Gastrocnemius medialis (tissue), 4 donors: Measurements from ENCODE around the gene MBD3. TPM values are rescaled to one million over a fixed set of nuclear protein-coding genes. Genes with fewer than 3 reads are reported as not detected.

Source experiments
- ATAC-seq, 2 donors: fragments of 150-250 bp; one replicate each; pipeline ENCODE4 v1.9.1; 2016
- DNase-seq, 2 donors: peaks; one replicate each; pipeline ENCODE4 v3.0.0-alpha.2; 2019
- H3K27ac ChIP-seq, 4 donors: fragments of 200-600 bp; sonication (generic); 1 replicate in 1 of 4; 2 replicates in 3 of 4; pipeline ENCODE4 v1.5.1; 2016 to 2018; ENCODE audit warnings: mild to moderate bottlenecking in 2 of 4, moderate library complexity in 1 of 4
- H3K27me3 ChIP-seq, 3 donors: fragments of 200-600 bp; sonication (generic) in 2 of 3; 1 replicate in 1 of 3; 2 replicates in 2 of 3; pipeline versions ENCODE4 v1.5.1 to v1.6.0; 2016 to 2019; ENCODE audit warnings: mild to moderate bottlenecking in 1 of 3, moderate library complexity in 1 of 3
- H3K36me3 ChIP-seq, 2 donors: fragments of 200-600 bp; sonication (generic) in 1 of 2; one replicate each; pipeline ENCODE4 v1.5.1; 2017 to 2018
- H3K4me1 ChIP-seq, 2 donors: fragments of 200-600 bp; sonication (generic) in 1 of 2; one replicate each; pipeline ENCODE4 v1.5.1; 2016 to 2017; ENCODE audit warnings: mild to moderate bottlenecking in 2 of 2
- H3K4me3 ChIP-seq, 4 donors: fragments of 200-600 bp; sonication (generic) in 3 of 4; 1 replicate in 1 of 4; 2 replicates in 3 of 4; pipeline ENCODE4 v1.5.1; 2016 to 2019; ENCODE audit warnings: mild to moderate bottlenecking in 2 of 4
- H3K9me3 ChIP-seq, 3 donors: fragments of 200-600 bp; sonication (generic) in 2 of 3; 1 replicate in 1 of 3; 2 replicates in 2 of 3; pipeline ENCODE4 v1.5.1; 2016 to 2019
- CTCF ChIP-seq, 5 experiments: fragments of 450-650 bp in 3 of 5; fragments of 200-600 bp in 2 of 5; sonication (generic) in 2 of 5; IDR thresholded peaks in 4 of 5; conservative IDR thresholded peaks in 1 of 5; 1 replicate in 4 of 5; 2 replicates in 1 of 5; pipeline ENCODE4 v1.5.1; 2016 to 2019; ENCODE audit warnings: antibody characterized with exemption in 5 of 5, mild to moderate bottlenecking in 3 of 5, moderate library complexity in 3 of 5
- POLR2A ChIP-seq, 2 donors: fragments of 450-650 bp; IDR thresholded peaks; one replicate each; pipeline ENCODE4 v1.6.1; 2017; ENCODE audit warnings: antibody characterized with exemption in 2 of 2, mild to moderate bottlenecking in 2 of 2, moderate library complexity in 2 of 2
- in situ Hi-C, 4 donors: fragments of 200-750 bp; cut with MboI; loops; one replicate each; pipeline versions ENCODE4 v1.15.0 to v1.8.0; 2017; ENCODE audit warnings: low sequenced_read_pairs in 4 of 4
- intact Hi-C: fragments of 100-400 bp; cut with DNase I; formaldehyde crosslinking; loops from one replicate; pipeline ENCODE4 v1.15.1; 2023; ENCODE audit warnings: low total_unique reads
- total RNA-seq, 4 donors: library from RNA; depleted of rRNA; stranded (reverse); fragments of >200 nt; gene quantifications; one replicate each; pipeline versions ENCODE4 v1.1.0 to v1.2.3, GENCODE V29; 2016

Gene MBD3
- total RNA-seq, 4 donors from 2014 or later, result 66.9 to 147 (median 118) TPM

GRCh38 chr19:1569997-1570396 is 22.7 kb downstream of the MBD3 start:
- no peaks in the 10 kb centered on the region for H3K9me3 ChIP-seq
- H3K4me1 ChIP-seq, result peaks cover 4 to 7% of the 10 kb centered on the region in 2 donors
- in situ Hi-C loops, result no loop called here
- ATAC-seq (no peak), DNase-seq (no peak)
- intact Hi-C loops, result loop anchor here (5.0 kb wide), 1 partner anchor 37 kb away; the partner anchor contains the start of gene UQCR11
- no peaks in the 10 kb centered on the region for H3K36me3 ChIP-seq
- no peak for TF ChIP-seq POLR2A (IDR thresholded peaks at IDR 0.05)
- no peak for TF ChIP-seq CTCF (IDR thresholded peaks at IDR 0.05 in 4 of 5, conservative IDR thresholded peaks at IDR 0.05 in 1 of 5)
- H3K4me3 ChIP-seq, result no peak overlapping the region
- peaks cover 6 to 11% (median 8%) of the 10 kb centered on the region in 3 donors for H3K27me3 ChIP-seq
- H3K27ac ChIP-seq, result no peak overlapping the region

GRCh38 chr19:1568320-1569019 is 24.2 kb downstream of the MBD3 start, which contains the start of gene MEX3D:
MEX3D (minus strand) TSS chr19:1568325; CDS start chr19:1568058, 267 bp downstream.
- peak; percentile 79 to 90 for ATAC-seq
- in situ Hi-C loops (no loop called here), intact Hi-C loops (loop anchor here (1.0 to 5.0 kb wide), 2 partner anchors 39 to 85 kb away; partner anchors contain the start of gene UQCR11)
- peak within 1 kb of the TSS; percentile 37 to 53 (median 51) for H3K4me3 ChIP-seq
- peaks cover 6 to 11% (median 8%) of the 10 kb centered on the region in 3 donors for H3K27me3 ChIP-seq
- H3K9me3 ChIP-seq, result no peaks in the 10 kb centered on the region
- TF ChIP-seq CTCF (IDR thresholded peaks at IDR 0.05 in 4 of 5, conservative IDR thresholded peaks at IDR 0.05 in 1 of 5) (no peak), POLR2A (IDR thresholded peaks at IDR 0.05) (no peak)
- peak within 1 kb of the TSS in 3 of 4 donors; percentile 13 to 62 (median 52) for H3K27ac ChIP-seq
- peak; percentile 37 to 62 for DNase-seq
- peaks cover 4 to 7% of the 10 kb centered on the region in 2 donors for H3K4me1 ChIP-seq
- H3K36me3 ChIP-seq, result no peaks in the 10 kb centered on the region

GRCh38 chr19:1567848-1568227 is 24.8 kb downstream of the MBD3 start:
- Histone ChIP-seq H3K4me3 (no peak overlapping the region), H3K4me1 (peaks cover 4 to 7% of the 10 kb centered on the region in 2 donors), H3K36me3 (no peaks in the 10 kb centered on the region), H3K27ac (no peak overlapping the region), H3K27me3 (peaks cover 6 to 11% (median 8%) of the 10 kb centered on the region in 3 donors), H3K9me3 (no peaks in the 10 kb centered on the region)
- intact Hi-C loops, result loop anchor here (1.0 to 5.0 kb wide), 2 partner anchors 39 to 85 kb away; partner anchors contain the start of gene UQCR11
- ATAC-seq (no peak), DNase-seq (no peak)
- no peak for TF ChIP-seq CTCF (IDR thresholded peaks at IDR 0.05 in 4 of 5, conservative IDR thresholded peaks at IDR 0.05 in 1 of 5)
- no peak for TF ChIP-seq POLR2A (IDR thresholded peaks at IDR 0.05)
- in situ Hi-C loops, result no loop called here

GRCh38 chr19:1567116-1567847 is 25.4 kb downstream of the MBD3 start:
- in situ Hi-C loops, result no loop called here
- Histone ChIP-seq H3K9me3 (no peaks in the 10 kb centered on the region), H3K4me1 (peaks cover 4 to 7% of the 10 kb centered on the region in 2 donors), H3K4me3 (peak overlapping the region; percentile 45 to 53 (median 51)), H3K27me3 (peaks cover 6 to 11% (median 8%) of the 10 kb centered on the region in 3 donors), H3K36me3 (no peaks in the 10 kb centered on the region), H3K27ac (peak overlapping the region; percentile 10 to 62 (median 32))
- ATAC-seq (peak in 1 of 2 donors; percentile 8), DNase-seq (no peak)
- intact Hi-C loops, result loop anchor here (5.0 kb wide), 1 partner anchor 40 kb away; the partner anchor contains the start of gene UQCR11
- TF ChIP-seq CTCF (IDR thresholded peaks at IDR 0.05 in 4 of 5, conservative IDR thresholded peaks at IDR 0.05 in 1 of 5) (no peak), POLR2A (IDR thresholded peaks at IDR 0.05) (no peak)
